GM12878 (cell line): ENCODE measurements around the gene SIRPD. TPM values are rescaled to one million over a fixed set of nuclear protein-coding genes. Genes with fewer than 3 reads are reported as not detected.

Experiments
- ATAC-seq: fragments of 200-7000 bp; cut with Tn5 transposase; 3 replicates; pipeline ENCODE4 v1.9.1; 2020; ENCODE audit warnings: mild to moderate bottlenecking, moderate library complexity
- BruUV-seq: library from RNA; stranded (reverse); fragments of 400-500 nt; replicated peaks from 2 replicates; lab custom pipeline; 2021; lab: Mats Ljungman, UMichigan
- CTCF ChIA-PET: fragments of 300-600 bp; sonication (Branson Sonifier 250); formaldehyde crosslinking; extraction: SDS; loops from one replicate; lab custom pipeline; 2021; ENCODE audit warnings: inconsistent platforms; lab: Yijun Ruan, JAX
- POLR2A ChIA-PET: fragments of 350-600 bp; formaldehyde crosslinking; extraction: SDS; loops from one replicate; lab custom pipeline; 2021; ENCODE audit warnings: inconsistent platforms; lab: Charles Lee
- RAD21 ChIA-PET: fragments of 300-600 bp; sonication (Branson Sonifier 250); formaldehyde crosslinking; loops from one replicate; lab custom pipeline; 2023; ENCODE audit warnings: antibody characterized with exemption; ENCODE audit not compliant: unreplicated experiment; lab: Charles Lee
- SMC1A ChIA-PET: fragments of 300-600 bp; sonication (Branson Sonifier 250); formaldehyde crosslinking; loops from one replicate; lab custom pipeline; 2023; ENCODE audit not compliant: unreplicated experiment, uncharacterized antibody; lab: Charles Lee
- DNase-seq: peaks from one replicate; pipeline ENCODE4 v3.0.0-alpha.2; 2011; ENCODE audit warnings: low read depth, low spot score
- FAIRE-seq: peaks from 3 replicates; lab custom pipeline; 2011; peaks lifted over from hg19 to GRCh38; lab: Jason Lieb, UNC
- H2AFZ ChIP-seq: 2 replicates; pipeline ENCODE4 v1.6.0; 2011; ENCODE audit warnings: low read depth, low read length, control low read depth; ENCODE audit not compliant: control insufficient read depth
- H3K27ac ChIP-seq: 2 replicates; pipeline ENCODE4 v1.5.1; 2011; ENCODE audit warnings: control low read depth; ENCODE audit not compliant: control insufficient read depth, insufficient read depth
- H3K27me3 ChIP-seq, 2 experiments: replicated peaks in 1 of 2; 2 replicates each; pipeline versions ENCODE4 v1.6.0 to v1.6.1; 2011; ENCODE audit warnings: low read length in 1 of 2; ENCODE audit not compliant: control insufficient read depth in 2 of 2, insufficient read depth in 2 of 2
- H3K36me3 ChIP-seq, 2 experiments: 2 replicates each; pipeline ENCODE4 v1.5.1; 2011; ENCODE audit warnings: low read length in 1 of 2; ENCODE audit not compliant: control insufficient read depth in 2 of 2, insufficient read depth in 2 of 2
- H3K4me1 ChIP-seq: 2 replicates; pipeline ENCODE4 v1.6.1; 2011; ENCODE audit warnings: mild to moderate bottlenecking, low read length, moderate library complexity, mixed read lengths; ENCODE audit not compliant: control insufficient read depth, insufficient read depth
- H3K4me2 ChIP-seq: 2 replicates; pipeline ENCODE4 v1.6.0; 2011; ENCODE audit warnings: control low read depth; ENCODE audit not compliant: control insufficient read depth, insufficient read depth
- H3K4me3 ChIP-seq: fragments of 200-600 bp; sonication (generic); 2 replicates; pipeline ENCODE4 v1.5.1; 2016
- H3K79me2 ChIP-seq: 2 replicates; pipeline ENCODE4 v1.6.0; 2011; ENCODE audit warnings: low read length; ENCODE audit not compliant: control insufficient read depth, insufficient read depth
- H3K9ac ChIP-seq: 2 replicates; pipeline ENCODE4 v1.8.0; 2011; ENCODE audit warnings: low read length, control low read depth, mixed read lengths; ENCODE audit not compliant: control insufficient read depth, insufficient read depth
- H3K9me3 ChIP-seq: replicated peaks from 3 replicates; pipeline ENCODE4 v1.5.1; 2011; ENCODE audit warnings: mild to moderate bottlenecking, low read length; ENCODE audit not compliant: control insufficient read depth, insufficient read depth
- H4K20me1 ChIP-seq: 2 replicates; pipeline ENCODE4 v1.6.0; 2011; ENCODE audit not compliant: control insufficient read depth, insufficient read depth
- CREM ChIP-seq: IDR thresholded peaks from 2 replicates; pipeline ENCODE4 v1.6.1; 2014; ENCODE audit warnings: antibody characterized with exemption, low read depth
- MTA2 ChIP-seq: fragments of 450-650 bp; IDR thresholded peaks from 2 replicates; pipeline ENCODE4 v1.6.1; 2016; ENCODE audit warnings: low read depth, mild to moderate bottlenecking, moderate library complexity
- NFIC ChIP-seq: IDR thresholded peaks from 2 replicates; pipeline ENCODE4 v1.6.1; 2012; ENCODE audit warnings: low read depth, mild to moderate bottlenecking, inconsistent platforms, low read length, moderate library complexity
- PAX8 ChIP-seq: fragments of 450-650 bp; IDR thresholded peaks from 2 replicates; pipeline ENCODE4 v1.6.1; 2017; ENCODE audit warnings: mild to moderate bottlenecking, moderate library complexity
- ZNF207 ChIP-seq: fragments of 450-650 bp; IDR thresholded peaks from 2 replicates; pipeline ENCODE4 v1.6.1; 2014; ENCODE audit warnings: antibody characterized with exemption, mild to moderate bottlenecking, borderline replicate concordance
- WGBS: methylation state at CpG from one replicate; pipeline ENCODE4 v1.1.6; 2016; ENCODE audit warnings: low lambda C conversion rate; ENCODE audit not compliant: insufficient replicate concordance, insufficient coverage; ENCODE audit errors: missing lambda C conversion rate; 5-methylcytosine and 5-hydroxymethylcytosine counted together
- in situ Hi-C: fragments of 300-500 bp; cut with MboI; formaldehyde crosslinking; loops from 9 replicates; pipeline ENCODE4 v1.14.3; 2018; ENCODE audit warnings: mixed read lengths
- intact Hi-C: fragments of 100-400 bp; cut with micrococcal nuclease; formaldehyde crosslinking; loops from one replicate; pipeline ENCODE4 v1.14.2; 2022; ENCODE audit not compliant: unreplicated experiment
- polyA plus RNA-seq, 11 experiments: library from polyadenylated mRNA; depleted of rRNA in 4 of 11; unstranded in 6 of 11; stranded (reverse) in 5 of 11; fragments of >200 nt; fragmentation: Nextera tagmentation in 4 of 11; fragmentation: Illumina TruSeq in 1 of 11; extraction: Ambion mirVana in 4 of 11; extraction: Trizol in 1 of 11; gene quantifications; 1 replicate in 1 of 11; 2 replicates in 10 of 11; pipeline versions ENCODE4 v1.2.1 to v1.2.3, GENCODE V29; 2011 to 2016; ENCODE audit warnings: inconsistent platforms in 2 of 11, missing spikeins in 2 of 11, low read depth in 1 of 11
- total RNA-seq, 4 experiments: library from RNA; depleted of rRNA in 3 of 4; stranded (reverse); fragments of >200 nt in 3 of 4; fragmentation: Illumina TruSeq in 1 of 4; extraction: Trizol in 1 of 4; gene quantifications; 2 replicates each; pipeline versions ENCODE4 v1.2.1 to v1.2.3, GENCODE V29; 2013 to 2021

Gene SIRPD
- total and polyA plus RNA-seq, 10 of the 15 experiments (the other 5 are each of a cell fraction or from before 2014, with no cell fraction given) = 0.10 to 1.6 (median 0.88) TPM

- TF ChIP-seq ZNF207 = 0 out of 2 replicates have a peak, but pooled peaks have one; percentile 22
- TF ChIP-seq CREM = peak; percentile 59; the same call in 1 of the 2 replicates
- TF ChIP-seq NFIC = no peak; the same call in 1 of the 2 replicates
- TF ChIP-seq, all 136 proteins: peak for 19
These were observed 19.8 kb downstream of the SIRPD start (continued) for GRCh38 chr20:1537731-1538058.

- Histone ChIP-seq H3K4me2 (peak overlapping the region; percentile 19), H3K79me2 (no peaks in the 10 kb centered on the region), H3K27ac (peak overlapping the region; percentile 36), H3K36me3 (no peaks in the 10 kb centered on the region), H4K20me1 (no peaks in the 10 kb centered on the region), H3K9ac (peak overlapping the region; percentile 12; the same call in 1 of the 2 replicates), H3K4me1 (peaks cover 38% of the 10 kb centered on the region), H3K27me3 (no peaks in the 10 kb centered on the region), H3K4me3 (peak overlapping the region; percentile 32; the same call in 1 of the 2 replicates), H2AFZ (no peak overlapping the region), H3K9me3 (no peaks in the 10 kb centered on the region)
- in situ Hi-C loops = no loop called here
- TSS peak; percentile 67 for BruUV-seq
- ChIA-PET CTCF (interaction anchor here (0.9 to 2.0 kb wide), 4 partner anchors 28 to 197 kb away, joined by 3 to 7 read pairs (median 6); no protein-coding TSS in a partner anchor), RAD21 (interaction anchor here (0.6 to 1.5 kb wide), 8 partner anchors 10 to 1996 kb away, joined by 3 to 9 read pairs (median 3); no protein-coding TSS in a partner anchor), SMC1A (interaction anchor here (1.0 to 3.7 kb wide), 9 partner anchors 9 to 227 kb away, joined by 3 to 37 read pairs (median 5); no protein-coding TSS in a partner anchor), POLR2A (interaction anchor here (1.7 kb wide), 1 partner anchor 15 kb away, joined by 4 read pairs; no protein-coding TSS in a partner anchor)
- 72% methylated on average over 11 of the region's 11 CpGs for WGBS
- FAIRE-seq (no peak), ATAC-seq (peak; percentile 7), DNase-seq (no peak)
- intact Hi-C loops = loop anchor here (1.0 to 2.0 kb wide), 2 partner anchors 28 to 198 kb away; no protein-coding TSS in a partner anchor
- TF ChIP-seq MTA2 = no peak
- TF ChIP-seq PAX8 = no peak
These were observed 20.4 kb downstream of the SIRPD start for GRCh38 chr20:1536893-1537730.
